ENCODE results near the gene PCDHA3.
"Not testable (repeated sequence)": the region's sequence is repeated elsewhere in the genome, so short reads cannot be mapped to it uniquely, and the experiment has no call there.

PCDHA3 gene

DNA sequence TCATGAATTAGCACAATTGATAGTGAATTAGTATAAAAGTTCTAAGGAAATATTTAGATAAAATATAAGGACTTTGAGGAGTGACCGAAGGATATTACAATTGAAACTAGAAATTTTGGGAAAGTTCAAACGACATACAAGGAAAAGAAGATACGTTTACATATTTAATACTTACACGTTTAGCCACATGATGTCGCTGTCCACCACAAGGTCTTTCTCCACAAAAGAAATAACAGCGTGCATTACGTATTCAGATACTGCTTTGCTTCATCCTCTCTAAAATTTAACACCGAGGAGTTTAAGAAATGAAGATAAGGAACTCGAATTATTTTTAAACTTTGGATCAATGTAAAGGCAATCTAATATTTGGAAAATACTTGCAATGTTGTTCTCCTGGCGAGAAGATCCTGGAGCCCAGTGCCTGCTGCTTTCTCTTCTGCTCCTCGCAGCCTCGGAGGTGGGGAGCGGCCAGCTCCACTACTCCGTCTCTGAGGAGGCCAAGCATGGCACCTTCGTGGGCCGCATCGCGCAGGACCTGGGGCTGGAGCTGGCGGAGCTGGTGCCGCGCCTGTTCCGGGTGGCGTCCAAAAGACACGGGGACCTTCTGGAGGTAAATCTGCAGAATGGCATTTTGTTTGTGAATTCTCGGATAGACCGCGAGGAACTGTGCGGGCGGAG lies at the start of gene PCDHA3:
PCDHA3 (plus strand) TSS at position 242 of the 678 bp plus-strand sequence.
- H3K36me3 Mint-ChIP-seq (ENCODE audit: insufficient read depth) = no peaks in the 10 kb centered on the region
- no peaks in the 10 kb centered on the region for H3K4me1 Mint-ChIP-seq
- no peak for DNase-seq (ENCODE audit: low spot score in 2 of 2)
- no peak within 1 kb of the TSS for H3K4me3 Mint-ChIP-seq
- no peak for ATAC-seq (replicated peaks; ENCODE audit: extremely low read depth, poor library complexity, severe bottlenecking)
- H3K27ac Mint-ChIP-seq (ENCODE audit: low read depth) = no peak within 1 kb of the TSS
- H3K27me3 Mint-ChIP-seq = peaks cover 26% of the 10 kb centered on the region
- H3K9me3 Mint-ChIP-seq = no peaks in the 10 kb centered on the region

DNA sequence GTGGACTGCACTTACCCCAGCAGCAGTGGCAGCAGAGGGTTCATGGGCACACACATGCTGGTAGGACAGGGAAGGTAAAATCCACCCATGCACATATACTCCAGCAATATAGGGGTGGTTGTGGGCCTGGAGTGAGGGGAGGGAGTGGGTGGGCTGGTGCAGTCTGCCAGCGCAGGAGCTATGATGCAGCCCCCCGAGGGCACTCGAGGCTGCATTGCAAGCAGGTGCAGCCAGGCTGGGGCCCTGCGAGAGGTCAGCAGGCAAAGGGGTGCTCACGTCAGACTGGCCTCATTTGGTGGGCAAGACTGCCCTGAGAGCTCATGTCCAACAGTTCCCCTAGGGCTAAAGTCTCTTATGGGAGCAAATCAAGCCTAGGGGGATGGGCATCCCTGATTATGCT lies 47.3 kb upstream of the PCDHA3 start:
- Mint-ChIP-seq H3K4me1 (no peaks in the 10 kb centered on the region), H3K4me3 (no peak overlapping the region), H3K36me3 (ENCODE audit: insufficient read depth) (peaks cover 1% of the 10 kb centered on the region), H3K27me3 (peaks cover 76% of the 10 kb centered on the region), H3K27ac (ENCODE audit: low read depth) (no peak overlapping the region), H3K9me3 (peaks cover 71% of the 10 kb centered on the region)
- no peak for ATAC-seq (replicated peaks; ENCODE audit: extremely low read depth, poor library complexity, severe bottlenecking)
- DNase-seq (ENCODE audit: low spot score in 2 of 2) = no peak

DNA sequence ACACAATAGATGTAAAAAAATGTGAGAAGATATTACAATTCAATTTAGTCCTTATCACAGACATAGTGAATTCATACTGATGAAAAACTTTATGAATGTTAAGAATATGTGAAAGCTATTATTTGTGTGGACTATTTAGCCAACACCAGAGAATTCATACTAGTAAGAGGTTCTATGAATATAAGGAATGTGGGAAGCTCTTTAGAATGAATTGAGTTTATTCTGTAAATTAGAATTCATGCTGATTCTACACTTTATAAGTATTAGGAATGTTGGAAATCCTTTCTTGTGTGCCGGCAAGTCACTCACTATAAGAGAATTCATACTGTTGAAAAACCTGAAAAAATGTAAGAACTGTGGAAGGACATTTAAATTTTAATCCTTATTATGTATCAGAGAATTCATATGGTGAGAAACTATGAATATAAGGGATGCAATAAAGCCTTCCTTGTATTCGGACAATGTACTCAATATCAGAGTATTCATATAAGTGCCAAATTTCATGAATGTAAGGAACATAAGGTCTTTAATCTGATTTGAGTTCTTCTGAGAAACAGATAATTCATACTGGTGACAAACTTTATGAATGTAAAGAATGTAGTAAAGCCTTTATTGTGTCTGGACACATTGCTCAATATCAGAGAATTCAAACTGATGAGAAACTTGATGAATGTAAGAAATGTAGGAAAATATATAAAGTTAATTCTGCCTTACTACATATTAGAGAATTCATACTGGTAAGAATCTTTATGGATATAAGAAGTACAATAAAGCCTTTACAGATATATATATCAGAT lies 36.5 kb upstream of the PCDHA3 start:
- DNase-seq (ENCODE audit: low spot score in 2 of 2) = no peak
- ATAC-seq (replicated peaks; ENCODE audit: extremely low read depth, poor library complexity, severe bottlenecking) = no peak
- H3K9me3 Mint-ChIP-seq = peaks cover 17% of the 10 kb centered on the region
- H3K4me3 Mint-ChIP-seq = no peak overlapping the region
- no peaks in the 10 kb centered on the region for H3K27me3 Mint-ChIP-seq
- no peaks in the 10 kb centered on the region for H3K4me1 Mint-ChIP-seq
- H3K27ac Mint-ChIP-seq (ENCODE audit: low read depth) = no peak overlapping the region
- H3K36me3 Mint-ChIP-seq (ENCODE audit: insufficient read depth) = no peaks in the 10 kb centered on the region

DNA sequence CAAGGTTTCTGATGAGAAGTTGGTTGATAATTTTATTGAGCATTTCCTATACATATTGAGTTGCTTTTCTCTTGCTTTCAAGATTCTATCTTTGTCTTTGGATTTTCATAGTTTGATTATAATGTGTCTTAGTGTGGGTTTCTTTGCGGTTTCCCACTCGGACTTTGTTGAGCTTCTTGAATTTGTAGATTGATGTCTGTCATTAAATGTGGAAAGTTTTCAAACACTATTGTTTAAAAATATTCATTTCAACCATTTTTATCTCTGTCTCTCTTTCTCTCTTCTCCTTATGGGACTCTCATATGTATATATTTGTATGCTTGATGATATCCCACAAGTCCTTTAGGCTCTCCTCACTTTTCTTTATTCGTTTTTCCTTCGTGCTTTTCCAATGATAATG lies 33.4 kb upstream of the PCDHA3 start:
- DNase-seq (ENCODE audit: low spot score in 2 of 2) = no peak
- Mint-ChIP-seq H3K9me3 (peaks cover 17% of the 10 kb centered on the region), H3K27me3 (no peaks in the 10 kb centered on the region), H3K36me3 (ENCODE audit: insufficient read depth) (no peaks in the 10 kb centered on the region), H3K4me3 (no peak overlapping the region), H3K27ac (ENCODE audit: low read depth) (no peak overlapping the region), H3K4me1 (no peaks in the 10 kb centered on the region)
- ATAC-seq (replicated peaks; ENCODE audit: extremely low read depth, poor library complexity, severe bottlenecking) = no peak

DNA sequence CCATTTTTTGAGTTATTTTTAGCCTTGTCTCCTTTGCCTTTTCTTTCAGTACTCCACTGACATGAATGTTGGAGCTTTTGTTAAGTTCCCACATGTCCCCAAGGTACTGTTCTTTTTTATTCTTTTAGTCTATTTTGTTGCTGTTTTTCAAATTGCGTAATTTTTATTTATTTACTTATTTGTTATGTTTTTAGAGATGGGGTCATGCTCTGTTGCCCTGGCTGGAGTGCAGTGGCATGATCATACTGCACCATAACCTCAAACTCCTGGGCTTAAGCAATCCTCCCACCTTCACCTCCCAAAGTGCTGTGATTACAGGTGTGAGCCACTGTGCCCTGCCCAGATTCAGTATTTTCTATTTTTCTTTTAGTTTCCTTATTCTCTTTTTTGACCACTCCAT lies 20.3 kb upstream of the PCDHA3 start:
- DNase-seq (ENCODE audit: low spot score in 2 of 2) (no peak), ATAC-seq (replicated peaks; ENCODE audit: extremely low read depth, poor library complexity, severe bottlenecking) (no peak)
- Mint-ChIP-seq H3K27me3 (peaks cover 33% of the 10 kb centered on the region), H3K4me3 (no peak overlapping the region), H3K36me3 (ENCODE audit: insufficient read depth) (no peaks in the 10 kb centered on the region), H3K9me3 (peaks cover 22% of the 10 kb centered on the region), H3K4me1 (no peaks in the 10 kb centered on the region), H3K27ac (ENCODE audit: low read depth) (no peak overlapping the region)

DNA sequence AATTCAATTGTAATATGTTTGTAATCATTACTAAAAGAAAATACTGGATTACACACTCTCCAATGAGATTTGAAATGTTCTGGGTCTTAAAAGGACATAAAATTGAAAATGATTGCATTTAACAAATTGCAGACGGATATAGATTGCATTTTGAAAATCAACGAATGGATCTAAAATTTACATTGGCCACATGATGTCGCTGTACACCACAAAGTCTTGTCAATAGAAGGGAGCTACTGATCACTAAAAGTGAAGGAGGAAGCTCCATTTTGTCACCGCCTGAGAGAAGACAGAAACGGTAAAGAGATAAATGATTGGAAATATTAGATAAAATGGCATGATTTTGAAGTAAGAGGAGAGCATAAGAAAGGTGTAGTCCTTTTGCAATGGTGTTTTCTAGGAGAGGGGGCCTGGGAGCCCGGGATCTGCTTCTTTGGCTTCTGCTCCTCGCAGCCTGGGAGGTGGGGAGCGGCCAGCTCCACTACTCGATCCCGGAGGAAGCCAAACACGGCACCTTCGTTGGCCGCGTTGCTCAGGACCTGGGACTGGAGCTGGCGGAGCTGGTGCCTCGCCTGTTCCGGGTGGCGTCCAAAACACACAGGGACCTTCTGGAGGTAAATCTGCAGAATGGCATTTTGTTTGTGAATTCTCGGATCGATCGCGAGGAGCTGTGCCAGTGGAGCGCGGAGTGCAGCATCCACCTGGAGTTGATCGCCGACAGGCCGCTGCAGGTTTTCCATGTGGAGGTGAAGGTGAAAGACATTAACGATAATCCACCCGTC lies 14.8 kb upstream of the PCDHA3 start, which contains the start of gene PCDHA1:
PCDHA1 (plus strand) TSS at position 236 of the 782 bp plus-strand sequence.
- peaks cover 8% of the 10 kb centered on the region for H3K9me3 Mint-ChIP-seq
- H3K4me3 Mint-ChIP-seq = no peak within 1 kb of the TSS
- ATAC-seq (replicated peaks; ENCODE audit: extremely low read depth, poor library complexity, severe bottlenecking) = no peak

DNA sequence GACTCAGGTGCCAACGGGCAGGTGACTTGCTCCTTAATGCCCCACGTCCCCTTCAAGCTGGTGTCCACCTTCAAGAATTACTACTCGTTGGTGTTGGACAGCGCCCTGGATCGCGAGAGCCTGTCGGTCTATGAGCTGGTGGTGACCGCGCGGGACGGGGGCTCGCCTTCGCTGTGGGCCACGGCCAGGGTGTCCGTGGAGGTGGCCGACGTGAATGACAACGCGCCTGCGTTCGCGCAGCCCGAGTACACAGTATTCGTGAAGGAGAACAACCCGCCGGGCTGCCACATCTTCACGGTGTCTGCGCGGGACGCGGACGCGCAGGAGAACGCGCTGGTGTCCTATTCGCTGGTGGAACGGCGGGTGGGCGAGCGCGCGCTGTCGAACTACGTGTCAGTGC lies 13.4 kb upstream of the PCDHA3 start:
- not testable (repeated sequence) for H3K9me3 Mint-ChIP-seq; ATAC-seq (replicated peaks; ENCODE audit: extremely low read depth, poor library complexity, severe bottlenecking); H3K36me3 Mint-ChIP-seq (ENCODE audit: insufficient read depth); H3K4me1 Mint-ChIP-seq; H3K4me3 Mint-ChIP-seq; DNase-seq (ENCODE audit: low spot score in 2 of 2); H3K27ac Mint-ChIP-seq (ENCODE audit: low read depth)
- peaks cover 40% of the 10 kb centered on the region for H3K27me3 Mint-ChIP-seq

More for the DNA sequence above, 14.8 kb upstream of the PCDHA3 start, which contains the start of gene PCDHA1:
- Mint-ChIP-seq H3K27me3 (peaks cover 28% of the 10 kb centered on the region), H3K4me1 (no peaks in the 10 kb centered on the region), H3K36me3 (ENCODE audit: insufficient read depth) (peaks cover 1% of the 10 kb centered on the region), H3K27ac (ENCODE audit: low read depth) (no peak within 1 kb of the TSS)
- DNase-seq (ENCODE audit: low spot score in 2 of 2) = no peak

DNA sequence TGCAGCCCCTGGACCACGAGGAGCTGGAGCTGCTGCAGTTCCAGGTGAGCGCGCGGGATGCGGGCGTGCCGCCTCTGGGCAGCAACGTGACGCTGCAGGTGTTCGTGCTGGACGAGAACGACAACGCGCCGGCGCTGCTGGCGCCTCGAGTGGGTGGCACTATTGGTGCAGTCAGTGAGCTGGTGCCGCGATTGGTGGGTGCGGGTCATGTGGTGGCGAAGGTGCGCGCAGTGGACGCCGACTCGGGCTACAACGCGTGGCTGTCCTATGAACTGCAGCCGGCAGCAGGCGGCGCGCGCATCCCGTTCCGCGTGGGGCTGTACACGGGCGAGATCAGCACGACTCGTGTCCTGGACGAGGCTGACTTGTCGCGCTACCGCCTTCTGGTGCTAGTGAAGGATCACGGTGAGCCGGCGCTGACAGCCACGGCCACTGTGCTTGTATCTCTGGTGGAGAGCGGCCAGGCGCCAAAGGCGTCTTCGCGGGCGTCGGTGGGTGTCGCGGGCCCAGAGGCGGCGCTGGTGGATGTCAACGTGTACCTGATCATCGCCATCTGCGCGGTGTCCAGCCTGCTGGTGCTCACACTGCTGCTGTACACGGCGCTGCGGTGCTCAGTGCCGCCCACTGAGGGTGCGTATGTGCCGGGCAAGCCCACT lies 12.9 kb upstream of the PCDHA3 start:
- DNase-seq (ENCODE audit: low spot score in 2 of 2); H3K36me3 Mint-ChIP-seq (ENCODE audit: insufficient read depth); H3K9me3 Mint-ChIP-seq; H3K4me1 Mint-ChIP-seq; ATAC-seq (replicated peaks; ENCODE audit: extremely low read depth, poor library complexity, severe bottlenecking); H3K4me3 Mint-ChIP-seq; H3K27ac Mint-ChIP-seq (ENCODE audit: low read depth): not testable (repeated sequence)
- H3K27me3 Mint-ChIP-seq = peaks cover 46% of the 10 kb centered on the region

DNA sequence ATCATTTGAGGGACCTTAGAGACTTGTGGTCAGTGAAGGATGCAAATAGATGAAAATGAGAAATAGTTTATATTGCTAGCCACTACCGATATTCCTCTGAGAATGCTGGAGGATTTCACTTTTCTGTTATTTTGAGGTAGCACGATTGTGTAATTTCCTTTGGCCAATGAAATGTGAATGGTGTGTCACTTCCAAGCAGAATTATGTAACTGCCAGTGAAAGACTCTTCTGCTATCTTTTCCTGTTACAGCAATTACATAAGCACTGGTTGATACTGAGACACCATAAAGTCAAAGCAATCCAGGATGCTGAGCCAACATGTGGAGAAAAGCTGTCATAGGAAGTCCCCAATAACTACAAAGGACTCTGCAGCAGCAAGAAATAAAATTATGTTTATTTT lies 9.8 kb upstream of the PCDHA3 start:
- Mint-ChIP-seq H3K4me1 (no peaks in the 10 kb centered on the region), H3K27me3 (peaks cover 39% of the 10 kb centered on the region), H3K27ac (ENCODE audit: low read depth) (no peak overlapping the region), H3K9me3 (no peaks in the 10 kb centered on the region), H3K36me3 (ENCODE audit: insufficient read depth) (peaks cover under 1% of the 10 kb centered on the region), H3K4me3 (no peak overlapping the region)
- ATAC-seq (replicated peaks; ENCODE audit: extremely low read depth, poor library complexity, severe bottlenecking) (no peak), DNase-seq (ENCODE audit: low spot score in 2 of 2) (no peak)

DNA sequence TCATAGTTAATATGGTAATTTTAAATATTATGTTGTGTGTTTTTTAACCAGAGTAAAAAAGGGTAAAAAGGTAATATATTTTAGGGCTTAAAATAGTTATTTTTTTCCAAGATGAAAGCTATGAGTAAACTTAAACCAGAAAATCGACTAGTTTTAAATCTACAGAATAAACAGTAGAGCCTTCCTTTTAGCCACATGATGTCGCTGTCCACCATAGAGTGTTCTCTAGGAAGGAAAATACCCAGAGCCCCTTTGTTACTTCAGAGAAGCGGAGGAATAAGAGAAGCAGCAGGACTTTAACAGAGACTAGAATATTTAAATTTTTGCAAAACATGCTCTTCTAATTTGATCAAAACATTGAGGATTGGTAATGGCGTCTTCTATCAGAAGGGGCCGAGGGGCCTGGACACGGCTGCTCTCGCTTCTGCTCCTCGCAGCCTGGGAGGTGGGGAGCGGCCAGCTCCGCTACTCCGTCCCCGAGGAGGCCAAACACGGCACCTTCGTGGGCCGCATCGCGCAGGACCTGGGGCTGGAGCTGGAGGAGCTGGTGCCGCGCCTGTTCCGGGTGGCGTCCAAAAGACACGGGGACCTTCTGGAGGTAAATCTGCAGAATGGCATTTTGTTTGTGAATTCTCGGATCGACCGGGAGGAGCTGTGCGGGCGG lies 6.1 kb upstream of the PCDHA3 start, which contains the start of gene PCDHA2:
PCDHA2 (plus strand) TSS at position 258 of the 664 bp plus-strand sequence.
- ATAC-seq (replicated peaks; ENCODE audit: extremely low read depth, poor library complexity, severe bottlenecking) = no peak
- H3K4me1 Mint-ChIP-seq = no peaks in the 10 kb centered on the region
- H3K9me3 Mint-ChIP-seq = no peaks in the 10 kb centered on the region
- H3K27me3 Mint-ChIP-seq = peaks cover 37% of the 10 kb centered on the region
- H3K36me3 Mint-ChIP-seq (ENCODE audit: insufficient read depth) = no peaks in the 10 kb centered on the region
- H3K27ac Mint-ChIP-seq (ENCODE audit: low read depth) = no peak within 1 kb of the TSS
- no peak for DNase-seq (ENCODE audit: low spot score in 2 of 2)
- no peak within 1 kb of the TSS for H3K4me3 Mint-ChIP-seq

DNA sequence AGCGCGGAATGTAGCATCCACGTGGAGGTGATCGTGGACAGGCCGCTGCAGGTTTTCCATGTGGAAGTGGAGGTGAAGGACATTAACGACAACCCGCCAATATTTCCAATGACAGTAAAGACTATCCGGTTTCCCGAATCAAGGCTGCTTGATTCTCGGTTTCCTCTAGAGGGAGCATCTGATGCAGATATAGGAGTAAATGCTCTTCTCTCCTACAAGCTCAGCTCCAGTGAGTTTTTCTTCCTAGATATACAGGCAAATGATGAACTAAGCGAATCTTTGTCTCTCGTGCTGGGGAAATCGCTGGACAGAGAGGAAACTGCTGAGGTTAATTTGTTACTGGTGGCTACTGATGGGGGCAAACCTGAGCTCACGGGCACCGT lies 5.6 kb upstream of the PCDHA3 start:
- Mint-ChIP-seq H3K27ac (ENCODE audit: low read depth) (no peak overlapping the region), H3K4me3 (no peak overlapping the region), H3K4me1 (no peaks in the 10 kb centered on the region), H3K9me3 (no peaks in the 10 kb centered on the region), H3K27me3 (peaks cover 38% of the 10 kb centered on the region), H3K36me3 (ENCODE audit: insufficient read depth) (no peaks in the 10 kb centered on the region)
- ATAC-seq (replicated peaks; ENCODE audit: extremely low read depth, poor library complexity, severe bottlenecking) (no peak), DNase-seq (ENCODE audit: low spot score in 2 of 2) (no peak)
